Liver (tissue), 9 donors: Measurements from ENCODE around the gene SGK1. TPM values are rescaled to one million over a fixed set of nuclear protein-coding genes. Genes with fewer than 3 reads are reported as not detected.

Experiments used
- DNase-seq: peaks from one replicate; pipeline ENCODE4 v3.0.0-alpha.2; 2017; ENCODE audit warnings: low spot score
- H3K27ac ChIP-seq, 2 donors: one replicate each; pipeline ENCODE4 v1.7.0; 2013; ENCODE audit warnings: inconsistent platforms in 2 of 2, low read length in 2 of 2, control low read depth in 1 of 2, low read depth in 1 of 2, mild to moderate bottlenecking in 1 of 2
- H3K27me3 ChIP-seq, 4 donors: one replicate each; pipeline versions ENCODE4 v1.6.1 to v1.7.0; 2013; ENCODE audit warnings: low read length in 3 of 4, inconsistent platforms in 1 of 4, mild to moderate bottlenecking in 1 of 4, moderate library complexity in 1 of 4; ENCODE audit not compliant: control insufficient read depth in 4 of 4, insufficient read depth in 4 of 4
- H3K36me3 ChIP-seq, 4 donors: one replicate each; pipeline versions ENCODE4 v1.6.1 to v1.7.0; 2013; ENCODE audit warnings: low read length in 3 of 4, mild to moderate bottlenecking in 3 of 4, low read depth in 1 of 4, moderate library complexity in 1 of 4; ENCODE audit not compliant: control insufficient read depth in 4 of 4, insufficient read depth in 3 of 4
- H3K4me1 ChIP-seq, 4 donors: one replicate each; pipeline versions ENCODE4 v1.6.1 to v1.7.0; 2013; ENCODE audit warnings: low read length in 3 of 4, mild to moderate bottlenecking in 3 of 4, moderate library complexity in 1 of 4; ENCODE audit not compliant: control insufficient read depth in 4 of 4, insufficient read depth in 4 of 4
- H3K4me3 ChIP-seq, 3 donors: one replicate each; pipeline versions ENCODE4 v1.6.1 to v1.7.0; 2013; ENCODE audit warnings: low read length in 3 of 3, control low read depth in 1 of 3, low read depth in 1 of 3, mild to moderate bottlenecking in 1 of 3
- H3K9ac ChIP-seq, 2 donors: one replicate each; pipeline ENCODE4 v1.7.0; 2013; ENCODE audit warnings: low read length in 2 of 2, mild to moderate bottlenecking in 2 of 2, moderate library complexity in 2 of 2, control low read depth in 1 of 2, low read depth in 1 of 2
- H3K9me3 ChIP-seq, 4 donors: one replicate each; pipeline versions ENCODE4 v1.6.1 to v1.7.0; 2013; ENCODE audit warnings: low read length in 3 of 4; ENCODE audit not compliant: control insufficient read depth in 4 of 4
- EGR1 ChIP-seq, 2 donors: IDR thresholded peaks; 2 replicates each; pipeline ENCODE4 v1.6.1; 2016 to 2018; ENCODE audit warnings: antibody characterized with exemption in 2 of 2, low read depth in 2 of 2
- FOXA1 ChIP-seq: IDR thresholded peaks from 2 replicates; pipeline ENCODE4 v1.6.1; 2016; ENCODE audit warnings: antibody characterized with exemption
- FOXA2 ChIP-seq: IDR thresholded peaks from 2 replicates; pipeline ENCODE4 v1.6.1; 2016; ENCODE audit warnings: antibody characterized with exemption
- HNF4A ChIP-seq, 2 donors: conservative IDR thresholded peaks; 2 replicates each; pipeline ENCODE4 v1.6.1; 2016; ENCODE audit warnings: antibody characterized with exemption in 2 of 2, mild to moderate bottlenecking in 2 of 2
- HNF4G ChIP-seq: IDR thresholded peaks from 2 replicates; pipeline ENCODE4 v1.6.1; 2016; ENCODE audit warnings: antibody characterized with exemption
- JUND ChIP-seq, 2 donors: IDR thresholded peaks; 2 replicates each; pipeline ENCODE4 v1.6.1; 2016; ENCODE audit warnings: antibody characterized with exemption in 2 of 2
- MAX ChIP-seq: IDR thresholded peaks from 2 replicates; pipeline ENCODE4 v1.6.1; 2016; ENCODE audit warnings: antibody characterized with exemption
- NR2F2 ChIP-seq: IDR thresholded peaks from 2 replicates; pipeline ENCODE4 v1.6.1; 2016; ENCODE audit warnings: antibody characterized with exemption
- RAD21 ChIP-seq, 2 donors: IDR thresholded peaks; 2 replicates each; pipeline ENCODE4 v1.6.1; 2016; ENCODE audit warnings: antibody characterized with exemption in 2 of 2, mild to moderate bottlenecking in 2 of 2
- RXRA ChIP-seq, 2 donors: IDR thresholded peaks; 2 replicates each; pipeline ENCODE4 v1.6.1; 2017 to 2018; ENCODE audit warnings: antibody characterized with exemption in 2 of 2, mild to moderate bottlenecking in 1 of 2
- TAF1 ChIP-seq: conservative IDR thresholded peaks from 2 replicates; pipeline ENCODE4 v1.6.1; 2016; ENCODE audit warnings: antibody characterized with exemption, mild to moderate bottlenecking
- YY1 ChIP-seq: IDR thresholded peaks from 2 replicates; pipeline ENCODE4 v1.6.1; 2016; ENCODE audit warnings: antibody characterized with exemption, mild to moderate bottlenecking
- WGBS: extraction: QIAGEN DNeasy Blood & Tissue Kit; methylation state at CpG from one replicate; pipeline ENCODE4 v1.1.7; 2013; 5-methylcytosine and 5-hydroxymethylcytosine counted together
- polyA plus RNA-seq, 2 donors: library from polyadenylated mRNA; stranded (reverse) in 1 of 2; unstranded in 1 of 2; fragments of 200-250 nt in 1 of 2; fragments of >200 nt in 1 of 2; fragmentation: Nextera tagmentation in 1 of 2; extraction: Ambion mirVana in 1 of 2; gene quantifications; one replicate each; pipeline versions ENCODE4 v1.2.1 to v1.2.3, GENCODE V29; 2013 to 2015
- total RNA-seq, 2 donors: library from RNA; depleted of rRNA; stranded (reverse); fragments of >200 nt; gene quantifications; one replicate each; pipeline ENCODE4 v1.2.3, GENCODE V29; 2014
- TF ChIP-seq, protein P1 (sequence below): fragments of 150-350 bp; IDR thresholded peaks from 2 replicates; pipeline ENCODE4 v1.5.1; 2017; ENCODE audit warnings: improper control_type of control experiment, low read depth, low read length; ENCODE audit not compliant: missing input control
- TF ChIP-seq, protein P2 (sequence below): IDR thresholded peaks from 2 replicates; pipeline ENCODE4 v1.6.1; 2016; ENCODE audit warnings: antibody characterized with exemption, mild to moderate bottlenecking
- donor health status: healthy.
- donor health status: healthy.
- donor health status: healthy.
- donor health status: healthy.
- donor health status: healthy.

Gene SGK1
- total and polyA plus RNA-seq, 4 donors: 28.0 to 113 (median 35.4) TPM

DNA sequence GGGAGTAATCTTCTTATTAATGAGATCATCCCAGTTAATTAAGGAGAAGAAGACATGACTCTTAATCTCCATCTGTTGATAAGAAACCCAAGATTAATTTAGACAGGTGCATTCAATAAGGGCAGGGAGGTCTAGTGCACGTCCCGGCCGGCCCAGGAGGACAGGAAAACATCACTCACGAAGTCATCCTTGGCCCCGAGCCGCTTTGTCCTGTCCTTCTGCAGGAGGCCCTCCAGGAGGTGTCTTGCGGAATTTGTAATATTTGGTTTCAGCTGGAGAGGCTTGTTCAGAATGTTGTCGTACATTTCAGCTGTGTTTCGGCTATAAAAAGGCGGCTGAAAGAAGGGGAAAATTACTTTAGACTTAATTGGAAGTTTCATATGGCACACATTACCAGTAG is 147.1 kb downstream of the SGK1 start:
- Histone ChIP-seq H3K9me3 (no peaks in the 10 kb centered on the region), H3K36me3 (peaks cover 9 to 39% (median 34%) of the 10 kb centered on the region in 4 donors), H3K9ac (no peak overlapping the region), H3K4me3 (peak overlapping the region in 2 of 3 donors; percentile 10 to 89), H3K27ac (peak overlapping the region; percentile 3 to 17), H3K4me1 (peaks cover 0 to 25% (median 15%) of the 10 kb centered on the region in 4 donors), H3K27me3 (no peaks in the 10 kb centered on the region)
- WGBS: 78% methylated on average over 10 of the region's 10 CpGs
- DNase-seq: no peak
- TF ChIP-seq JUND (IDR thresholded peaks at IDR 0.05): no peak
- no peak for TF ChIP-seq RAD21 (IDR thresholded peaks at IDR 0.05)
- TF ChIP-seq NR2F2: no peak
- TF ChIP-seq, protein P1, sequence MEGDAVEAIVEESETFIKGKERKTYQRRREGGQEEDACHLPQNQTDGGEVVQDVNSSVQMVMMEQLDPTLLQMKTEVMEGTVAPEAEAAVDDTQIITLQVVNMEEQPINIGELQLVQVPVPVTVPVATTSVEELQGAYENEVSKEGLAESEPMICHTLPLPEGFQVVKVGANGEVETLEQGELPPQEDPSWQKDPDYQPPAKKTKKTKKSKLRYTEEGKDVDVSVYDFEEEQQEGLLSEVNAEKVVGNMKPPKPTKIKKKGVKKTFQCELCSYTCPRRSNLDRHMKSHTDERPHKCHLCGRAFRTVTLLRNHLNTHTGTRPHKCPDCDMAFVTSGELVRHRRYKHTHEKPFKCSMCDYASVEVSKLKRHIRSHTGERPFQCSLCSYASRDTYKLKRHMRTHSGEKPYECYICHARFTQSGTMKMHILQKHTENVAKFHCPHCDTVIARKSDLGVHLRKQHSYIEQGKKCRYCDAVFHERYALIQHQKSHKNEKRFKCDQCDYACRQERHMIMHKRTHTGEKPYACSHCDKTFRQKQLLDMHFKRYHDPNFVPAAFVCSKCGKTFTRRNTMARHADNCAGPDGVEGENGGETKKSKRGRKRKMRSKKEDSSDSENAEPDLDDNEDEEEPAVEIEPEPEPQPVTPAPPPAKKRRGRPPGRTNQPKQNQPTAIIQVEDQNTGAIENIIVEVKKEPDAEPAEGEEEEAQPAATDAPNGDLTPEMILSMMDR: no peak
- no peak for TF ChIP-seq MAX
- TF ChIP-seq HNF4A (conservative IDR thresholded peaks at IDR 0.05): no peak
- no peak for TF ChIP-seq YY1
- TF ChIP-seq HNF4G: no peak
- no peak for TF ChIP-seq TAF1
- no peak for TF ChIP-seq EGR1 (IDR thresholded peaks at IDR 0.05; ENCODE audit: low read depth in 2 of 2)

DNA sequence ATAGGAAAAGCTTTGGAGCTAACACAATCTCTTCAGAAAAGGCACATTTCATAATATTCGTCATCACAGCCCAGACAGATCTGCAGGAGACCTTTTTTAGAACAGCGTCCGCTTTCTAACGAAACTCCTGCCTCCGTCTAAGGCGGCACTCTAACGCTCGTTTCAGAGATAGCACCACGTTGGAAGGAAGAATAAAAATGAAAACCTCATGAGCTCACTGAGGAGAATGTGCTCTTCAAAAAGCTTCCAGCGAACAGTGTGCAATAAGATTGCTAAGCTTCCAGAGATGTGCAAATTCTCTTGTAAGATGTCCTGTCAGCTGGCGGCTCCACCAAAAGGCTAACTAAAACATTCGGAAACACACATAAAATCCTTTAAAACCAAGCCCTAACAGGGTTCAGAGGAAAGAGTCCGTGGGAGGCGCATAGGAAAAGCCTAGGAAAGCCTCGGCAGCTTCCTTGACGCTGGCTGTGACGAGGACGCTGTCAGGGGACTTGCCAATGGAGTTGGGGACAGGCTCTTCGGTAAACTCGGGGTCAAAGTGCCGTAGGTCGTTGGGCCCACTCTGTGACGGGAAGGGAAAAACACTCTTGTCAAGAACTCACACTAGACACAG is 147.9 kb downstream of the SGK1 start:
- WGBS: 79% methylated on average over 23 of the region's 23 CpGs
- H3K27ac ChIP-seq: peak overlapping the region; percentile 17 to 43
- no peak overlapping the region for H3K9ac ChIP-seq
- DNase-seq: no peak
- H3K4me3 ChIP-seq: peak overlapping the region; percentile 9 to 89 (median 24)
- no peaks in the 10 kb centered on the region for H3K9me3 ChIP-seq
- TF ChIP-seq FOXA2 (no peak), MAX (no peak), RXRA (IDR thresholded peaks at IDR 0.05) (peak; percentile 55 to 67), RAD21 (IDR thresholded peaks at IDR 0.05) (no peak), EGR1 (IDR thresholded peaks at IDR 0.05; ENCODE audit: low read depth in 2 of 2) (no peak), FOXA1 (no peak), YY1 (no peak), NR2F2 (peak; percentile 33)
- TF ChIP-seq, protein P1: no peak
- TF ChIP-seq, protein P2, sequence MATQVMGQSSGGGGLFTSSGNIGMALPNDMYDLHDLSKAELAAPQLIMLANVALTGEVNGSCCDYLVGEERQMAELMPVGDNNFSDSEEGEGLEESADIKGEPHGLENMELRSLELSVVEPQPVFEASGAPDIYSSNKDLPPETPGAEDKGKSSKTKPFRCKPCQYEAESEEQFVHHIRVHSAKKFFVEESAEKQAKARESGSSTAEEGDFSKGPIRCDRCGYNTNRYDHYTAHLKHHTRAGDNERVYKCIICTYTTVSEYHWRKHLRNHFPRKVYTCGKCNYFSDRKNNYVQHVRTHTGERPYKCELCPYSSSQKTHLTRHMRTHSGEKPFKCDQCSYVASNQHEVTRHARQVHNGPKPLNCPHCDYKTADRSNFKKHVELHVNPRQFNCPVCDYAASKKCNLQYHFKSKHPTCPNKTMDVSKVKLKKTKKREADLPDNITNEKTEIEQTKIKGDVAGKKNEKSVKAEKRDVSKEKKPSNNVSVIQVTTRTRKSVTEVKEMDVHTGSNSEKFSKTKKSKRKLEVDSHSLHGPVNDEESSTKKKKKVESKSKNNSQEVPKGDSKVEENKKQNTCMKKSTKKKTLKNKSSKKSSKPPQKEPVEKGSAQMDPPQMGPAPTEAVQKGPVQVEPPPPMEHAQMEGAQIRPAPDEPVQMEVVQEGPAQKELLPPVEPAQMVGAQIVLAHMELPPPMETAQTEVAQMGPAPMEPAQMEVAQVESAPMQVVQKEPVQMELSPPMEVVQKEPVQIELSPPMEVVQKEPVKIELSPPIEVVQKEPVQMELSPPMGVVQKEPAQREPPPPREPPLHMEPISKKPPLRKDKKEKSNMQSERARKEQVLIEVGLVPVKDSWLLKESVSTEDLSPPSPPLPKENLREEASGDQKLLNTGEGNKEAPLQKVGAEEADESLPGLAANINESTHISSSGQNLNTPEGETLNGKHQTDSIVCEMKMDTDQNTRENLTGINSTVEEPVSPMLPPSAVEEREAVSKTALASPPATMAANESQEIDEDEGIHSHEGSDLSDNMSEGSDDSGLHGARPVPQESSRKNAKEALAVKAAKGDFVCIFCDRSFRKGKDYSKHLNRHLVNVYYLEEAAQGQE: no peak
- H3K4me1 ChIP-seq: peaks cover 0 to 25% (median 15%) of the 10 kb centered on the region in 4 donors
- no peaks in the 10 kb centered on the region for H3K27me3 ChIP-seq
- H3K36me3 ChIP-seq: peaks cover 9 to 39% (median 34%) of the 10 kb centered on the region in 4 donors
